ENCODE results near the gene UCP3.

UCP3 gene

DNA sequence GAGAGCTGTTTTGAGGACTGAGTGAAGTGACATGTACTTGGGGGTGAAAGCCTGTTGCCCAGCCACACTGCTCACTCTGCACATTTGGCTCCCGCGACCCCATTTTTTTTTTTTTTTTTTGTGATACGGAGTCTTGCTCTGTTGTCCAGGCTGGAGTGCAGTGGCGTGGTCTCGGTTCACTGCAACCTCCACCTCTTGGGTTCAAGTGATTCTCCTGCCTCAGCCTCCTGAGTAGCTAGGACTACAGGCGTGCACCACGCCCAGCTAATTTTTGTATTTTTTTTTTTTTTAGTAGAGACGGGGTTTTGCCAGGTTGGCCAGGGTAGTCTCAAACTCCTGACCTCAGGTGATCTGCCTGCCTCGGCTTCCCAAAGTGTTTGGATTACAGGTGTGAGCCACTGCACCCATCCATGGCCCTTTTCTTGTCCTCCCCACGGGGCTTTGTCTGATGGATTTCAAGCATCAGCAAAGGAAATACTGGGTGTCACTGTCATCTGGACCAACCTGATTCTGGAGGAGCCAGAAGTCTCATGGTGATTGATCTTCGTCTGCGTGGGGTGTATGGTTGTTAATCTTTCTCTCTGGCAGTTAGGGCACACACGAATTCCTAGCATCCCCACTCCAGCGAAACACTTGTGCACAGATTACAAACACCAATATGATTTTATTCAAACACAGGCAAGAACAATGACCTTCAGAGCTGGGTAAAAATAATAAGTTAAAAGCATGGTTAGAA lies 3.4 kb upstream of the UCP3 start:
- no peaks in the 10 kb centered on the region for H3K4me1 ChIP-seq (ENCODE audit: insufficient read depth, low read length)
- no peak overlapping the region for H2AFZ ChIP-seq (ENCODE audit: low read depth, low read length)
- no peaks in the 10 kb centered on the region for H3K9me3 ChIP-seq (ENCODE audit: low read length)
- no peaks in the 10 kb centered on the region for H3K27me3 ChIP-seq (ENCODE audit: insufficient read depth, low read length)
- H3K4me3 ChIP-seq (ENCODE audit: low read length): no peak overlapping the region
- H3K36me3 ChIP-seq (ENCODE audit: insufficient read depth, low read length): peaks cover 30% of the 10 kb centered on the region

DNA sequence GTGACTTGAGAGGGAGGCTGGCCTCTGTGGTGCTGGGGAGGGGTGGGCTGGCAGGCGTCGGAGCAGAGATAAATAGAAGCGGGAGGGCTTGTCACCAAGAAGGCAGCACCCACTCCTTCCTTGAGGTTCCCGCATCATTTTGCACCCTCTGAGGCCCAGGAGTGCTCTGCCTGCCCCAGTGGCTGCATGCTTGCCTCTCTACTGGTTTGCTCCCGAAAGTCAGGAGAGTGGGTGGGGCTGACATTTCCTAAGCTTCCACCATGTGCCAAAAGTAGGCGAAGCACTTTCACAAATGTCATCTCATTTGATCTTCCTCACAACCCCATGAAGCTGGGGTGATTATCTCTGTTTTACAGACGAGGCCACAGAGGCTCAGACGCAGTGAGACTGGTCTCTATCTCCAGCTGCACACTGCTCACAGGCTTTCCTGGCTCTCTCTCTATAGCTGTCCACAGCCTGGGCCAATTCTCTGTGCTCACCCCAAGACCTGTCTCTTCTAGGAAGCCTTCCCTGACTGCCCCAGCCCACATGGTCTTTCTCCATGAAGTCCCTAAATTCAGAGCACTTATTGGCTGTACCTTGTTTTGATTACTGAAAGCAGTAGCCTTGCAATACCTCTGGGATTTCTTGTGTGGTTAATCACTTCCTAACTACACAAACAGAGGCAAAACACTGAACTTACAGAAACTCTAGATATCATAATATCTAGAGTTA lies 2.6 kb upstream of the UCP3 start:
- H3K9me3 ChIP-seq (ENCODE audit: low read length): no peaks in the 10 kb centered on the region
- H3K36me3 ChIP-seq (ENCODE audit: insufficient read depth, low read length): peaks cover 25% of the 10 kb centered on the region
- no peaks in the 10 kb centered on the region for H3K4me1 ChIP-seq (ENCODE audit: insufficient read depth, low read length)
- H3K4me3 ChIP-seq (ENCODE audit: low read length): no peak overlapping the region
- no peak overlapping the region for H2AFZ ChIP-seq (ENCODE audit: low read depth, low read length)
- H3K27me3 ChIP-seq (ENCODE audit: insufficient read depth, low read length): no peaks in the 10 kb centered on the region

DNA sequence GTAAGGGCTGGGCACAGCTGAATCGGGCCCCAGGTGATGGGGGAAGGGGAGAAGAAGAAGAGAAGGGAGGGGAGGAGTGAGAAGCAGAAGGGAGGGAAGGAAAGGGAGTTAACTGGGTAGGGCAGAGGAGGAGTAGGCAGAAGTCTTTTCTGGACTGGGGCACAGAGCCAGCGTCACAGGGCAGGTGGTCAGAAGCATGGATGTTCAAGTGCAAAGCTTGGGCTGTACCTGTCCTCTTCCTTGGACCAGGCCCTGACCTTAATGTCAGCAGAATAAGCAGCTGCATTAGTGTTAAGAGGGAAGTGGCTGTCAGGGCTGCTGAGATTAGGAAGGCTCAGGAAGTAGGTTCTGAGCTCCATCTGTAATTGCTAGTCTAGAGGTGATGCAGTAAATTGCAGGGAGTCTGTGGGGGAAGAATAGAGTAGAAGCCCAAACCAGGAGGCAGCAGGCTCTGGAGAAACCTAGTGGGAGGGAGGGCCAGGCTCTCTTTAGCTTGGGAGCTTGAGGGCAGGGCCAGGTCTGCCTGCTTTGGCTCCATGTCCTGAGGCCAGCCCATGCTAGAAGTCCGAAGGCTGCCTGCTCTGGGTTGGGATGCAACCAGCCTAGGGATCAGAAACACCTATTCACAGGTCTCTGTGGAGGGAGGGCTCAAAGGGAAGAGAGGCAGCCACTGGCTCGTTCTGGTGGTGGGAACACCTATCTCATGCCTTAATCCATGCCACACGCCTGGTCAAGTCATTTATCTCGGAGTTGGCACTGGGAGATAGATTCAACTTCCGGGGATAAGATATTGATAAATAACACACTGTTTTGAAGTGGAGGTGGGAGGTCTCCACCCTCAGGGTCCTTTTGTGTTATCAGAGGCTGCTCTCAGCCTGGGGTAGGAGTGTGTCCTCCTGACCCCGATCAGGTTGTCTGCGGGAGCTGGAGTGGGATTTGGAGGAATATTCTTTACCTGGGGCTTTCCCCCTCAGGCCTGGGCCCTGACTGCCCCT lies 1.7 kb upstream of the UCP3 start:
- peaks cover 22% of the 10 kb centered on the region for H3K36me3 ChIP-seq (ENCODE audit: insufficient read depth, low read length)
- no peak overlapping the region for H2AFZ ChIP-seq (ENCODE audit: low read depth, low read length)
- H3K4me3 ChIP-seq (ENCODE audit: low read length): no peak overlapping the region
- no peaks in the 10 kb centered on the region for H3K9me3 ChIP-seq (ENCODE audit: low read length)
- no peaks in the 10 kb centered on the region for H3K4me1 ChIP-seq (ENCODE audit: insufficient read depth, low read length)
- no peaks in the 10 kb centered on the region for H3K27me3 ChIP-seq (ENCODE audit: insufficient read depth, low read length)

DNA sequence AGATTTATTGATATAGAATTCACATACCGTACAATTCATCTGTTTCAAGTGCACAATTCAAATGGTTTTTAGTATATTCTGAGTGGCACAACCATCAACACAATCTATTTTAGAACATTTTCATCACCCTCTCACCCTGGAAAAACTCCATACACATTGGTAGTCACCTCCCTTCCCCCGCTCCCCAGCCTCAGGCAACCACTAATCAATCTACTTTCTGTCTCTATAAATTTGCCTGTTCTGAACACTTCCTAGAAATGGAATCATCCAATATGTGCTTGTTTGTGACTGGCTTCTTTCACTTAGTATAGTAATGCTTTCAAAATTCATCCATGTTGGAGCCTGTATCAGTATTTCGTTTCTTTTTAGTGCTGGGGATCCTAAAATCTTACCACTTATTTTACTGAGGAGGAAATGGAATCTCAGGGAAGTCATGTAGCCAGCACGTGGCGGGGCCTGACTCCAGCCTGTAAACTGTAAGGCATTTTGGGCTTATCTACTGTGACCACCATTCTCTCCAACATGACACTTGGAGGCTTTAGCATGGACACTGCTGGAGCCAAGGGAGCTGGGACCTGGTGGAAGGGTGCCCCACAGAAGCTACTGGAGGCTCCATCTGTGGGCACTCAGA lies 905 bp upstream of the UCP3 start:
- H3K9me3 ChIP-seq (ENCODE audit: low read length): no peaks in the 10 kb centered on the region
- no peaks in the 10 kb centered on the region for H3K4me1 ChIP-seq (ENCODE audit: insufficient read depth, low read length)
- no peak overlapping the region for H3K4me3 ChIP-seq (ENCODE audit: low read length)
- H3K27me3 ChIP-seq (ENCODE audit: insufficient read depth, low read length): no peaks in the 10 kb centered on the region
- H2AFZ ChIP-seq (ENCODE audit: low read depth, low read length): no peak overlapping the region
- peaks cover 16% of the 10 kb centered on the region for H3K36me3 ChIP-seq (ENCODE audit: insufficient read depth, low read length)

DNA sequence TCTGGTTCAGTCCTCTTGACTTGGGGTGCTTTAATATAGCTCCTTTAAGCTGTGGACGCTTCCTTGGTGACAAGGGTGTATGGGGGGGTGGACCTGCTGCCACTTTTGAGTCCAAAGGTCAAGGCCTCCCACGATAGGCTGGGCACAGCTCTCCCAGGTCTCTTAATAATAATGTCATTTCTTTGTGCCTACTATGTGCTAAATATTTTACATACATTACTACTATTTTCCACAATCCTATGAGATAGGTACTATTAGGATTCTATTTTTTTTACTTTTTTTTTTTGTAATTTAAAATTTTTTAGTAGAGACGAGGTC lies 304 bp upstream of the UCP3 start:
- no peaks in the 10 kb centered on the region for H3K27me3 ChIP-seq (ENCODE audit: insufficient read depth, low read length)
- H3K4me3 ChIP-seq (ENCODE audit: low read length): no peak overlapping the region
- peaks cover 16% of the 10 kb centered on the region for H3K36me3 ChIP-seq (ENCODE audit: insufficient read depth, low read length)
- H3K9me3 ChIP-seq (ENCODE audit: low read length): no peaks in the 10 kb centered on the region
- no peaks in the 10 kb centered on the region for H3K4me1 ChIP-seq (ENCODE audit: insufficient read depth, low read length)
- no peak overlapping the region for H2AFZ ChIP-seq (ENCODE audit: low read depth, low read length)

DNA sequence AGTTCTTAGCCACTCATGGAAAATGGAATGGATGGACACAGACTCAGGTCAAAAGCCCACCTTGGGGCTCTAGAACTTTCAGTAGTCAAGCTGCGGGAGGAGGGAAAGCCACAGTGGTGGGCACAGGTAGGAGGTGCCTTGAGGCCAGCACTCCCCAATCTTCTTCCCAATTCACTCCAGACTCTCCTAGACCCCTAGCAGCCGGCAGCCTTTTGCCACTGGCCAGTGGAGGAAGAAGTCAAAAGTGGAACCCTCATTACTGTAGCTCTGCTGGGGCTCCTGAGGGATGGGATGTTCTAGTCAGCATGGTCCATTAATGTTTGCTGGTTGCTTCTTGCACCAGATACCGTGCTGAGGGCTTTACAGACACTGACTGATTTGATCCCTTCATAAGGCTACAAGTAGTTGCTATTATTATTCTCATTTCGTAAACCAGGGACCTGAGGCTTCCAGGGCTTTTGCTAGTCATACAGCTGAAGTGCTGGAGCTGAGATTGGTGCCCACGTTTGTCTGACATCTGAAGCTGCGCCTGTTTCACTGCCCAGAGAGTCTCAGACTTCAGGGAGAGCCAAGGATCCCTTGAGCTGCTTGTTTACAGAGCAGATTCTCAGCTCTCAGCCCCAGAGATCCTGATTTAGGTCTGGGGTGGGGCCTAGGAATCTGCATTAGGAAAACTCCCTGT lies 1.1 kb downstream of the UCP3 start:
- peaks cover 8% of the 10 kb centered on the region for H3K36me3 ChIP-seq (ENCODE audit: insufficient read depth, low read length)
- H3K9me3 ChIP-seq (ENCODE audit: low read length): no peaks in the 10 kb centered on the region
- no peak overlapping the region for H2AFZ ChIP-seq (ENCODE audit: low read depth, low read length)
- H3K4me1 ChIP-seq (ENCODE audit: insufficient read depth, low read length): no peaks in the 10 kb centered on the region
- H3K27me3 ChIP-seq (ENCODE audit: insufficient read depth, low read length): no peaks in the 10 kb centered on the region
- no peak overlapping the region for H3K4me3 ChIP-seq (ENCODE audit: low read length)

DNA sequence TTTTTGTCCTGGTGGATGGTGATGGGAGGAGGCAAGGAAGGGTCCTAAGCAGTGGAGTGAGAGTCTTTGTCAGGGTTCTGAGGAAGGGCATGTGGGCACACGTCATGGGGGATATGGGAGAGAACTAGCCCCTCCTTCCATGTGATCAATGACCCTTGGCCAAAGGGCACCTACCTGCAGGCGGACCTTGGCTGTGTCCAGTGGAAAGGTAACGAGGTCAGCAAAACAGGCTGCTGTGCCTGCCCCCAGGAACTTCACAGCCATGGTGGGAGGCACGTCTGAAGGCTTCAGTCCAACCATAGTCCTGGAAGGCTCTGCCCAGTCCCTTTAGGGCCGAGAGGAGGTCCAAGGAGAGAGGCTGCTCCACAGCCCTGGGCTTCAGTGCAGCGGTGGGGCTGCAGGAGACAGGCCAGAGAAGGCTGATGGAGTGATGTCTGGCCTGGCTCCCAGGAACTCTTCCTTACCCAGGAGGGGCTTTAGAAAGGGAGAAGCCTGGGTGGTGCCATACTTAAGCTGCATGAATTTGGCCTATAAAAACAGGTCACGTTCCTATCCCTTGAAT lies 2.1 kb downstream of the UCP3 start:
- H3K4me1 ChIP-seq (ENCODE audit: insufficient read depth, low read length): no peaks in the 10 kb centered on the region
- no peak overlapping the region for H3K4me3 ChIP-seq (ENCODE audit: low read length)
- no peaks in the 10 kb centered on the region for H3K9me3 ChIP-seq (ENCODE audit: low read length)

DNA sequence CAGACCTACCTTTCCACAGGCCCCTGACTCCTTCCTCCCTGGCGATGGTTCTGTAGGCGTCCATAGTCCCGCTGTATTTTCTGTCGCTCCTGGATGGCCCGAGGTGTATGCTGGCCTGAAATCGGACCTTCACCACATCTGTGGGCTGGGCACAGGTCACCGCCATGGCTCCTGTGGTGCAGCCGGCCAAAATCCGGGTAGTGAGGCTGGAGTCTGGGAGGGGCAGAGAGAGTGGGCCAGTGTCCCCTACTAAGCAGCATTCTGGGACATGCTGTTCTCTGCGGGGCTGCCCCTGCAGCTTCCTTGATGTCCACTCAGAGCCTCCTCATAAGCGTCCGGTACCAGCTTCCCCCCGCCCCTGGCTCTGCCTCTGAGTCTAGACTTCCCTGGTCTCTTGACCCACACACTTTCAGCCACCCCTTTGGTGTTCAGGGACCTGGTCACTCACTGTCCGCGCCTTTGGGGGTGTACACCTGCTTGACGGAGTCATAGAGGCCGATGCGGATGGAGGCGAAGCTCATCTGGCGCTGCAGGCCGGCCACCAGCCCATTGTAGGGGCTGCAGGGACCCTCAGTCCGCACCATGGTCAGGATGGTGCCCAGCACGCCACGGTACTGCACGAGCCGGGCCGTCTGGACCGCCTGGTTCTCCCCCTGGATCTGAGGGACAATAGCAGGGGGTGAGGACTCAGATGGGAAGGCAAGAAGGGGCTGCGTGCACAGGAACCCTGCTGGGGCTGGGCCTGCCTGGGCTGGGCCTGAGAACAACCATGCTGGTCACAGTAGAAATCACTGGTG lies 3.0 kb downstream of the UCP3 start:
- Histone ChIP-seq H3K36me3 (ENCODE audit: insufficient read depth, low read length) (peaks cover 5% of the 10 kb centered on the region), H3K9me3 (ENCODE audit: low read length) (no peaks in the 10 kb centered on the region), H3K27me3 (ENCODE audit: insufficient read depth, low read length) (no peaks in the 10 kb centered on the region), H2AFZ (ENCODE audit: low read depth, low read length) (no peak overlapping the region), H3K4me1 (ENCODE audit: insufficient read depth, low read length) (no peaks in the 10 kb centered on the region), H3K4me3 (ENCODE audit: low read length) (no peak overlapping the region)

More for the DNA sequence above, 2.1 kb downstream of the UCP3 start:
- Histone ChIP-seq H2AFZ (ENCODE audit: low read depth, low read length) (no peak overlapping the region), H3K27me3 (ENCODE audit: insufficient read depth, low read length) (no peaks in the 10 kb centered on the region), H3K36me3 (ENCODE audit: insufficient read depth, low read length) (peaks cover 5% of the 10 kb centered on the region)

DNA sequence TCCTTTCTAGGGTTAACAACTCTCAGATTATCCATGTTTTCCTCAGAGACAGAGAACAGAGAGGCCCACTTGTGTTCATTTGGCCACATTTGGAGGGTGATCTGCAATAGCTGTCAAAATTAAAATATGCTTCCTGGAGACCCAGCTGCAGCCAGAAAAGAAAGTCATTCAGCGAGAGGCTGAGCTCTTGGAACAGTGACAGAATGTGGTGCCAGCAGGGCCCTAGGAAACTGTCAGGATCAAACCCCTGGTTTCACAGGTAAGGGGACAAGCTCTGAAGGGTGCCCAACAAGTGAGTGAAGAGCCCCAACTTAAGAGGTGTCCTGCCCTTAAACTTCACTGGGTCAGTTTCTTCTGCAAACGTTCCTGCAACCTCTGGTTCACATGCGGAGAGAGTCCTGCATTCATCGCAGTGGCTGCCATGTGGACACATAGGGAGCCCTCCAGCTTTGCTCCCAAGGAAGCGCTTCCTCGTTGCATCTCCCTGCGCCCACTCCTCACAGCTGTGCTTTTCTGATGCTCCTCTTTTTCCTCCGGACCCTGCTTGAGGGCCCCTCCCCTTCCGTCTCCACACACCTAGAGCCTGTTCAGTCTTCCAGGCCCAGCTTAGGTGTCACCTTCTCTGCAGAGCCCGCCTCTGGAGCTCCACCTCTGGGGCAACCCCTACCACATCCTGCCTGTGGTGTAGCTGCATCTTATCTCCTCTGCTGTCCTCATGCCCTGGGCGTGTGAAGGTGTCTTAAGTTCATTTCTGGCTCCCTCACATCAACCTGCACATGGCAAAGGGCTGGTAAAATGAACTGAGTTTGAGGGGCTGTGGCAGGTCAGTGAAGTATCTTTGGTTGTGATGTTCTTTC lies 3.9 kb downstream of the UCP3 start:
- H3K4me3 ChIP-seq (ENCODE audit: low read length): no peak overlapping the region
- no peaks in the 10 kb centered on the region for H3K27me3 ChIP-seq (ENCODE audit: insufficient read depth, low read length)
- no peaks in the 10 kb centered on the region for H3K4me1 ChIP-seq (ENCODE audit: insufficient read depth, low read length)
- no peaks in the 10 kb centered on the region for H3K9me3 ChIP-seq (ENCODE audit: low read length)
- H2AFZ ChIP-seq (ENCODE audit: low read depth, low read length): no peak overlapping the region
- H3K36me3 ChIP-seq (ENCODE audit: insufficient read depth, low read length): peaks cover 5% of the 10 kb centered on the region

DNA sequence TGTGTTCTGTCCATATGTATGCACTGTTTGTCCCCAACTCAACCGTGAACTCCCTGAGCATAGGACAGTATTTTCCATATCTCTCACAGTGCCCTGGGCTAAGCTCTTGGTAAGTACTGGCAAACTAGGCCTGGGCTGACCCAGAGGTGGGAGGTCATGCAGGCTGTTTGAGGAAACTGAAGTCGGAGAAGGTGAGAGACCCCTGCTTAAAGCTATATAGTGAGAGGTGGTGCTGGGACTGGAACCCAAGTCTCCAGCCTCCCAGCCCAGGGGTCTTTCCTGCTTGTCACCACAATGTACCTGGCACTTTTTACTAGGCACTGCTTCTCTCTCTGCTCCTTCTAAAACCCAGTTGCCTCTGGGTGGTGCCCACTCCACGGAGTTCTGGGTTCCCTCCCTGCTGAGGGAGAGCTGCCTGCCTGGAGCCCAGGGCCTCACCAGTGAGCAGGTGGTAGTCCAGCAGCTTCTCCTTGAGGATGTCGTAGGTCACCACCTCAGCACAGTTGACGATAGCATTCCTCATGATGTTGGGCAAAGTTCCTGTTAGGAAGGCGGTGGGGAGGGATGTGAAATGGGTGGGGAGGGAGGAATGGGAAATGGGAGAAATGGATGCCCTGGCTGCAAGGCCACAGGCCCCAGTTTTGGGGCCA lies 4.7 kb downstream of the UCP3 start:
- peaks cover 9% of the 10 kb centered on the region for H3K36me3 ChIP-seq (ENCODE audit: insufficient read depth, low read length)
- no peak overlapping the region for H2AFZ ChIP-seq (ENCODE audit: low read depth, low read length)
- no peaks in the 10 kb centered on the region for H3K27me3 ChIP-seq (ENCODE audit: insufficient read depth, low read length)
- no peaks in the 10 kb centered on the region for H3K9me3 ChIP-seq (ENCODE audit: low read length)
- H3K4me1 ChIP-seq (ENCODE audit: insufficient read depth, low read length): no peaks in the 10 kb centered on the region
- no peak overlapping the region for H3K4me3 ChIP-seq (ENCODE audit: low read length)

DNA sequence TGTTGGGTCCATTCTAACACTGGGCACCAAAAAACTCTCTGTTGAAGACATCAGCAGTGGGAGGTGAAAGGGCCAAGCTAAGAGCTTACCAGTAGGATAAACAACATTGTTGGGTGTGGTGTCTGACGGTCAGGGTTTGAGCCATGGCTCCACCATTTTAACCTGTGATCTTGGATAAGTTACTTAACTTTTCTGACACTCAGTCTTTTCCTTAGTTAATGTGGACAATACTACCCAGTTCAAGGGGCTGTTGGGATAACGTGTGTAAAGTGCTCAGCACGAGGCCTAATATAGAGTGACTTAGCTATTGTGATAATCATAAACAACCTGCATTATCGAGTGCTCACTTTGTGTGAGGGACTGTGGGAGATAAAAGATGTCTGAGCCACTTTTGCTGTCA lies 6.1 kb downstream of the UCP3 start:
- no peak overlapping the region for H2AFZ ChIP-seq (ENCODE audit: low read depth, low read length)
- no peaks in the 10 kb centered on the region for H3K27me3 ChIP-seq (ENCODE audit: insufficient read depth, low read length)
- H3K36me3 ChIP-seq (ENCODE audit: insufficient read depth, low read length): peaks cover 9% of the 10 kb centered on the region
- H3K9me3 ChIP-seq (ENCODE audit: low read length): no peaks in the 10 kb centered on the region
- no peaks in the 10 kb centered on the region for H3K4me1 ChIP-seq (ENCODE audit: insufficient read depth, low read length)
- H3K4me3 ChIP-seq (ENCODE audit: low read length): no peak overlapping the region
